Neural progenitor cell (in vitro differentiated cells): ENCODE measurements around the gene FOXK1. TPM values are rescaled to one million over a fixed set of nuclear protein-coding genes. Genes with fewer than 3 reads are reported as not detected.

Experiments
- DNase-seq: peaks from one replicate; pipeline ENCODE4 v3.0.0-alpha.2; 2016; ENCODE audit warnings: low spot score
- H2AFZ ChIP-seq: fragments of 200-600 bp; sonication (generic); replicated peaks from 2 replicates; pipeline ENCODE4 v1.6.1; 2016; ENCODE audit warnings: antibody characterized with exemption
- H3F3A ChIP-seq: fragments of 200-600 bp; sonication (generic); 2 replicates; pipeline ENCODE4 v1.6.1; 2016; ENCODE audit warnings: antibody characterized with exemption, low read depth
- H3K27ac ChIP-seq: fragments of 200-600 bp; sonication (generic); 2 replicates; pipeline ENCODE4 v1.5.1; 2016; ENCODE audit warnings: mild to moderate bottlenecking
- H3K27me3 ChIP-seq: fragments of 200-600 bp; sonication (generic); 2 replicates; pipeline ENCODE4 v1.6.1; 2016; ENCODE audit warnings: mild to moderate bottlenecking, moderate library complexity
- H3K36me3 ChIP-seq: fragments of 200-600 bp; sonication (generic); 2 replicates; pipeline ENCODE4 v1.5.1; 2016
- H3K4me1 ChIP-seq: fragments of 200-600 bp; sonication (generic); 2 replicates; pipeline ENCODE4 v1.6.1; 2016; ENCODE audit warnings: mixed run types
- H3K4me2 ChIP-seq: fragments of 200-600 bp; sonication (generic); 2 replicates; pipeline ENCODE4 v1.6.1; 2016
- H3K4me3 ChIP-seq: fragments of 200-600 bp; sonication (generic); 2 replicates; pipeline ENCODE4 v1.5.1; 2016
- H3K79me2 ChIP-seq: fragments of 200-600 bp; sonication (generic); 2 replicates; pipeline ENCODE4 v1.6.1; 2016; ENCODE audit warnings: low read depth
- H3K9ac ChIP-seq: fragments of 200-600 bp; sonication (generic); 2 replicates; pipeline ENCODE4 v1.6.1; 2016
- H3K9me3 ChIP-seq: fragments of 200-600 bp; sonication (generic); 2 replicates; pipeline ENCODE4 v1.5.1; 2016; ENCODE audit warnings: low read depth
- H4K20me1 ChIP-seq: fragments of 200-600 bp; sonication (generic); 2 replicates; pipeline ENCODE4 v1.6.1; 2016; ENCODE audit warnings: low read depth
- H3K27ac Mint-ChIP-seq: 3 replicates; pipeline ENCODE4 v1.8.0; 2021; ENCODE audit warnings: mixed read lengths
- H3K27me3 Mint-ChIP-seq: 2 replicates; pipeline ENCODE4 v1.8.0; 2022; ENCODE audit warnings: low read depth, mild to moderate bottlenecking, inconsistent platforms, moderate library complexity, mixed read lengths; ENCODE audit not compliant: insufficient read depth
- H3K36me3 Mint-ChIP-seq: 3 replicates; pipeline ENCODE4 v1.8.0; 2021; ENCODE audit warnings: mixed read lengths
- H3K4me1 Mint-ChIP-seq: 3 replicates; pipeline ENCODE4 v1.8.0; 2021; ENCODE audit warnings: mixed read lengths
- H3K4me3 Mint-ChIP-seq: 3 replicates; pipeline ENCODE4 v1.8.0; 2021; ENCODE audit warnings: mild to moderate bottlenecking, moderate library complexity, mixed read lengths
- H3K9me3 Mint-ChIP-seq: 3 replicates; pipeline ENCODE4 v1.8.0; 2020; ENCODE audit warnings: mixed read lengths
- CTCF ChIP-seq: fragments of 200-600 bp; sonication (generic); IDR thresholded peaks from 2 replicates; pipeline ENCODE4 v1.5.1; 2017; ENCODE audit warnings: antibody characterized with exemption, mild to moderate bottlenecking
- EZH2 ChIP-seq: fragments of 200-600 bp; sonication (generic); IDR thresholded peaks from 2 replicates; pipeline ENCODE4 v1.6.1; 2017; ENCODE audit warnings: antibody characterized with exemption, mild to moderate bottlenecking, moderate library complexity
- EZH2phosphoT487 ChIP-seq: fragments of 200-600 bp; sonication (generic); IDR thresholded peaks from 2 replicates; pipeline ENCODE4 v1.6.1; 2017; ENCODE audit warnings: antibody characterized with exemption
- total RNA-seq: library from RNA; depleted of rRNA; stranded (reverse); fragments of >200 nt; gene quantifications from 2 replicates; pipeline ENCODE4 v1.2.3, GENCODE V29; 2015; ENCODE audit warnings: low replicate concordance

The FOXK1 gene
- total RNA-seq, 1 donor from 2014 or later, result 11.1 TPM

GRCh38 chr7:4638781-4639575 is 43.1 kb upstream of the FOXK1 start:
- H3K4me2 ChIP-seq, result no peak overlapping the region
- peak overlapping the region; percentile 42 for H2AFZ ChIP-seq
- TF ChIP-seq CTCF (no peak), EZH2 (no peak), EZH2phosphoT487 (no peak)
- H3K36me3 ChIP-seq, result no peaks in the 10 kb centered on the region
- H3K4me1 ChIP-seq, result no peaks in the 10 kb centered on the region
- Mint-ChIP-seq H3K36me3 (no peaks in the 10 kb centered on the region), H3K4me1 (peaks cover 17% of the 10 kb centered on the region), H3K27me3 (peaks cover 9% of the 10 kb centered on the region), H3K9me3 (peaks cover 3% of the 10 kb centered on the region), H3K4me3 (no peak overlapping the region), H3K27ac (peak overlapping the region; percentile 47)
- H4K20me1 ChIP-seq, result no peaks in the 10 kb centered on the region
- H3K9ac ChIP-seq, result no peak overlapping the region
- H3K79me2 ChIP-seq, result no peaks in the 10 kb centered on the region
- no peak overlapping the region for H3K27ac ChIP-seq
- no peak overlapping the region for H3K4me3 ChIP-seq
- H3K27me3 ChIP-seq, result peaks cover 31% of the 10 kb centered on the region
- DNase-seq, result no peak
- no peaks in the 10 kb centered on the region for H3K9me3 ChIP-seq
- peaks cover 8% of the 10 kb centered on the region for H3F3A ChIP-seq

- H3K4me3 ChIP-seq, result peak overlapping the region; percentile 19
- H3K79me2 ChIP-seq, result no peaks in the 10 kb centered on the region
- H3K4me1 ChIP-seq, result no peaks in the 10 kb centered on the region
- Mint-ChIP-seq H3K9me3 (peaks cover 3% of the 10 kb centered on the region), H3K4me1 (peaks cover 14% of the 10 kb centered on the region), H3K36me3 (no peaks in the 10 kb centered on the region), H3K27me3 (peaks cover 9% of the 10 kb centered on the region), H3K4me3 (no peak overlapping the region), H3K27ac (no peak overlapping the region)
- H2AFZ ChIP-seq, result no peak overlapping the region
- peaks cover 8% of the 10 kb centered on the region for H3F3A ChIP-seq
- H3K27me3 ChIP-seq, result peaks cover 46% of the 10 kb centered on the region
- no peaks in the 10 kb centered on the region for H3K9me3 ChIP-seq
- no peak for DNase-seq
- no peak overlapping the region for H3K9ac ChIP-seq
- peak; percentile 10 for TF ChIP-seq CTCF
- TF ChIP-seq EZH2phosphoT487, result no peak
- no peak for TF ChIP-seq EZH2
- no peaks in the 10 kb centered on the region for H4K20me1 ChIP-seq
- H3K4me2 ChIP-seq, result peak overlapping the region; percentile 56
- no peak overlapping the region for H3K27ac ChIP-seq
- H3K36me3 ChIP-seq, result no peaks in the 10 kb centered on the region
Measured at GRCh38 chr7:4641091-4641666, 40.9 kb upstream of the FOXK1 start.

- Histone ChIP-seq H3K27ac (no peak overlapping the region), H4K20me1 (no peaks in the 10 kb centered on the region), H2AFZ (peak overlapping the region; percentile 38), H3K36me3 (no peaks in the 10 kb centered on the region), H3K27me3 (peaks cover 46% of the 10 kb centered on the region), H3F3A (peaks cover 8% of the 10 kb centered on the region), H3K79me2 (no peaks in the 10 kb centered on the region), H3K4me2 (peak overlapping the region; percentile 59), H3K4me3 (peak overlapping the region; percentile 36), H3K4me1 (no peaks in the 10 kb centered on the region), H3K9me3 (no peaks in the 10 kb centered on the region), H3K9ac (no peak overlapping the region)
- no peak for TF ChIP-seq EZH2phosphoT487
- no peak for TF ChIP-seq EZH2
- peak; percentile 53 for TF ChIP-seq CTCF
- H3K27me3 Mint-ChIP-seq, result peaks cover 10% of the 10 kb centered on the region
- H3K36me3 Mint-ChIP-seq, result no peaks in the 10 kb centered on the region
- H3K27ac Mint-ChIP-seq, result peak overlapping the region; percentile 93
- peaks cover 3% of the 10 kb centered on the region for H3K9me3 Mint-ChIP-seq
- H3K4me3 Mint-ChIP-seq, result peak overlapping the region; percentile 87
- peak; percentile 98 for DNase-seq
- peaks cover 14% of the 10 kb centered on the region for H3K4me1 Mint-ChIP-seq
Measured at GRCh38 chr7:4641667-4642467, 40.2 kb upstream of the FOXK1 start.
